GM12878 (cell line): ENCODE results near the gene NHS. TPM values are rescaled to one million over a fixed set of nuclear protein-coding genes. Genes with fewer than 3 reads are reported as not detected.

Source experiments
- ATAC-seq: fragments of 200-7000 bp; cut with Tn5 transposase; 3 replicates; pipeline ENCODE4 v1.9.1; 2020; ENCODE audit warnings: mild to moderate bottlenecking, moderate library complexity
- BruUV-seq: library from RNA; stranded (reverse); fragments of 400-500 nt; replicated peaks from 2 replicates; lab custom pipeline; 2021; lab: Mats Ljungman, UMichigan
- CTCF ChIA-PET: fragments of 300-600 bp; sonication (Branson Sonifier 250); formaldehyde crosslinking; extraction: SDS; loops from one replicate; lab custom pipeline; 2021; ENCODE audit warnings: inconsistent platforms; lab: Yijun Ruan, JAX
- POLR2A ChIA-PET: fragments of 350-600 bp; formaldehyde crosslinking; extraction: SDS; loops from one replicate; lab custom pipeline; 2021; ENCODE audit warnings: inconsistent platforms; lab: Charles Lee
- RAD21 ChIA-PET: fragments of 300-600 bp; sonication (Branson Sonifier 250); formaldehyde crosslinking; loops from one replicate; lab custom pipeline; 2023; ENCODE audit warnings: antibody characterized with exemption; ENCODE audit not compliant: unreplicated experiment; lab: Charles Lee
- SMC1A ChIA-PET: fragments of 300-600 bp; sonication (Branson Sonifier 250); formaldehyde crosslinking; loops from one replicate; lab custom pipeline; 2023; ENCODE audit not compliant: unreplicated experiment, uncharacterized antibody; lab: Charles Lee
- DNase-seq: peaks from one replicate; pipeline ENCODE4 v3.0.0-alpha.2; 2011; ENCODE audit warnings: low read depth, low spot score
- FAIRE-seq: peaks from 3 replicates; lab custom pipeline; 2011; peaks lifted over from hg19 to GRCh38; lab: Jason Lieb, UNC
- H2AFZ ChIP-seq: 2 replicates; pipeline ENCODE4 v1.6.0; 2011; ENCODE audit warnings: low read depth, low read length, control low read depth; ENCODE audit not compliant: control insufficient read depth
- H3K27ac ChIP-seq: 2 replicates; pipeline ENCODE4 v1.5.1; 2011; ENCODE audit warnings: control low read depth; ENCODE audit not compliant: control insufficient read depth, insufficient read depth
- H3K27me3 ChIP-seq, 2 experiments: replicated peaks in 1 of 2; 2 replicates each; pipeline versions ENCODE4 v1.6.0 to v1.6.1; 2011; ENCODE audit warnings: low read length in 1 of 2; ENCODE audit not compliant: control insufficient read depth in 2 of 2, insufficient read depth in 2 of 2
- H3K36me3 ChIP-seq, 2 experiments: 2 replicates each; pipeline ENCODE4 v1.5.1; 2011; ENCODE audit warnings: low read length in 1 of 2; ENCODE audit not compliant: control insufficient read depth in 2 of 2, insufficient read depth in 2 of 2
- H3K4me1 ChIP-seq: 2 replicates; pipeline ENCODE4 v1.6.1; 2011; ENCODE audit warnings: mild to moderate bottlenecking, low read length, moderate library complexity, mixed read lengths; ENCODE audit not compliant: control insufficient read depth, insufficient read depth
- H3K4me2 ChIP-seq: 2 replicates; pipeline ENCODE4 v1.6.0; 2011; ENCODE audit warnings: control low read depth; ENCODE audit not compliant: control insufficient read depth, insufficient read depth
- H3K4me3 ChIP-seq: fragments of 200-600 bp; sonication (generic); 2 replicates; pipeline ENCODE4 v1.5.1; 2016
- H3K79me2 ChIP-seq: 2 replicates; pipeline ENCODE4 v1.6.0; 2011; ENCODE audit warnings: low read length; ENCODE audit not compliant: control insufficient read depth, insufficient read depth
- H3K9ac ChIP-seq: 2 replicates; pipeline ENCODE4 v1.8.0; 2011; ENCODE audit warnings: low read length, control low read depth, mixed read lengths; ENCODE audit not compliant: control insufficient read depth, insufficient read depth
- H3K9me3 ChIP-seq: replicated peaks from 3 replicates; pipeline ENCODE4 v1.5.1; 2011; ENCODE audit warnings: mild to moderate bottlenecking, low read length; ENCODE audit not compliant: control insufficient read depth, insufficient read depth
- H4K20me1 ChIP-seq: 2 replicates; pipeline ENCODE4 v1.6.0; 2011; ENCODE audit not compliant: control insufficient read depth, insufficient read depth
- BHLHE40 ChIP-seq, 2 experiments: fragments of 450-650 bp in 1 of 2; IDR thresholded peaks; 2 replicates each; pipeline ENCODE4 v1.6.1; 2011 to 2017; ENCODE audit warnings: low read depth in 2 of 2, borderline replicate concordance in 1 of 2, improper control_type of control experiment in 1 of 2, low read length in 1 of 2, mild to moderate bottlenecking in 1 of 2
- EGR1 ChIP-seq, 2 experiments: IDR thresholded peaks; 1 replicate in 1 of 2; 2 replicates in 1 of 2; pipeline ENCODE4 v1.6.1; 2011 to 2012; ENCODE audit warnings: low read depth in 2 of 2, low read length in 2 of 2, borderline replicate concordance in 1 of 2, mild to moderate bottlenecking in 1 of 2, moderate library complexity in 1 of 2
- HDGF ChIP-seq: fragments of 450-650 bp; IDR thresholded peaks from 2 replicates; pipeline ENCODE4 v1.6.1; 2016; ENCODE audit warnings: antibody characterized with exemption
- MTA3 ChIP-seq: IDR thresholded peaks from 2 replicates; pipeline ENCODE4 v1.6.1; 2012; ENCODE audit warnings: low read length, inconsistent platforms, borderline replicate concordance
- WGBS: methylation state at CpG from one replicate; pipeline ENCODE4 v1.1.6; 2016; ENCODE audit warnings: low lambda C conversion rate; ENCODE audit not compliant: insufficient replicate concordance, insufficient coverage; ENCODE audit errors: missing lambda C conversion rate; 5-methylcytosine and 5-hydroxymethylcytosine counted together
- in situ Hi-C: fragments of 300-500 bp; cut with MboI; formaldehyde crosslinking; loops from 9 replicates; pipeline ENCODE4 v1.14.3; 2018; ENCODE audit warnings: mixed read lengths
- intact Hi-C: fragments of 100-400 bp; cut with micrococcal nuclease; formaldehyde crosslinking; loops from one replicate; pipeline ENCODE4 v1.14.2; 2022; ENCODE audit not compliant: unreplicated experiment
- polyA plus RNA-seq, 11 experiments: library from polyadenylated mRNA; depleted of rRNA in 4 of 11; unstranded in 6 of 11; stranded (reverse) in 5 of 11; fragments of >200 nt; fragmentation: Nextera tagmentation in 4 of 11; fragmentation: Illumina TruSeq in 1 of 11; extraction: Ambion mirVana in 4 of 11; extraction: Trizol in 1 of 11; gene quantifications; 1 replicate in 1 of 11; 2 replicates in 10 of 11; pipeline versions ENCODE4 v1.2.1 to v1.2.3, GENCODE V29; 2011 to 2016; ENCODE audit warnings: inconsistent platforms in 2 of 11, missing spikeins in 2 of 11, low read depth in 1 of 11
- total RNA-seq, 4 experiments: library from RNA; depleted of rRNA in 3 of 4; stranded (reverse); fragments of >200 nt in 3 of 4; fragmentation: Illumina TruSeq in 1 of 4; extraction: Trizol in 1 of 4; gene quantifications; 2 replicates each; pipeline versions ENCODE4 v1.2.1 to v1.2.3, GENCODE V29; 2013 to 2021
- TF ChIP-seq, protein P1 (sequence below): IDR thresholded peaks from 2 replicates; pipeline ENCODE4 v1.6.1; 2012; ENCODE audit warnings: low read length, inconsistent platforms

NHS gene
- total and polyA plus RNA-seq, 10 of the 15 experiments (the other 5 are each of a cell fraction or from before 2014, with no cell fraction given) = under 0.01 to 0.07 (median 0.03) TPM; not detected in 7

DNA sequence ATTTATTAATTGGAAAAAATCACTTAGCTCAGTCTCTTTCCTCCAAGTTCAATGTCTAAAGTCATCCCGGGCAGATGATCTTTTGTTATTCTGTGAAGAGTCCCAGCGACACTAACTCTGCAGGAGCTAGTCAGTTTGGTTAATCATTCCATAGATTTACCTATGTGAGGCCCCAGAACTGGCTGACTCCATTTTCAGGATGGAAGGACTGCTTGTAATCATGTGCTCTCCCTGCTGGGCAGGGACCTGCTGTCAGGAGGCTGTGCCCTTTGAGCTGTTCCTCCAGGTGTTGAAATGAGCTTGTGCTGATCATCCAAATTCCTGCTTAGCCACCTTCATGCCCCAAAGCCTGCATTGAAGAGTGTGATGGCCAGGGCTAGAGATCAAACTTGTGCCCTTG lies 169.8 kb downstream of the NHS start:
- Histone ChIP-seq H2AFZ (no peak overlapping the region), H3K9me3 (no peaks in the 10 kb centered on the region), H3K79me2 (no peaks in the 10 kb centered on the region), H3K27me3 (no peaks in the 10 kb centered on the region; a peak in 1 of 4 replicates), H4K20me1 (no peaks in the 10 kb centered on the region), H3K4me3 (no peak overlapping the region), H3K27ac (no peak overlapping the region), H3K4me1 (0 out of 2 replicates have a peak, but pooled peaks cover 5% of the 10 kb centered on the region), H3K4me2 (no peak overlapping the region), H3K36me3 (no peaks in the 10 kb centered on the region), H3K9ac (no peak overlapping the region)
- POLR2A ChIA-PET = no interaction called here
- in situ Hi-C loops (no loop called here), intact Hi-C loops (no loop called here)
- RAD21 ChIA-PET = no interaction called here
- SMC1A ChIA-PET = interaction anchor here (1.5 kb wide), 1 partner anchor 10 kb away, joined by 3 read pairs; no protein-coding TSS in a partner anchor
- BruUV-seq = no TSS peak
- 19% methylated on average over 2 of the region's 2 CpGs for WGBS
- no peak for FAIRE-seq
- no peak for DNase-seq
- TF ChIP-seq EGR1 (IDR thresholded peaks at IDR 0.05; ENCODE audit: borderline replicate concordance in 1 of 2, low read depth in 2 of 2, low read length in 2 of 2) (no peak), HDGF (no peak)
- TF ChIP-seq, protein P1, sequence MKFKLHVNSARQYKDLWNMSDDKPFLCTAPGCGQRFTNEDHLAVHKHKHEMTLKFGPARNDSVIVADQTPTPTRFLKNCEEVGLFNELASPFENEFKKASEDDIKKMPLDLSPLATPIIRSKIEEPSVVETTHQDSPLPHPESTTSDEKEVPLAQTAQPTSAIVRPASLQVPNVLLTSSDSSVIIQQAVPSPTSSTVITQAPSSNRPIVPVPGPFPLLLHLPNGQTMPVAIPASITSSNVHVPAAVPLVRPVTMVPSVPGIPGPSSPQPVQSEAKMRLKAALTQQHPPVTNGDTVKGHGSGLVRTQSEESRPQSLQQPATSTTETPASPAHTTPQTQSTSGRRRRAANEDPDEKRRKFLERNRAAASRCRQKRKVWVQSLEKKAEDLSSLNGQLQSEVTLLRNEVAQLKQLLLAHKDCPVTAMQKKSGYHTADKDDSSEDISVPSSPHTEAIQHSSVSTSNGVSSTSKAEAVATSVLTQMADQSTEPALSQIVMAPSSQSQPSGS = no peak
- ATAC-seq = no peak
- CTCF ChIA-PET = interaction anchor here (0.9 to 1.5 kb wide), 2 partner anchors 9 to 16 kb away, joined by 4 to 6 read pairs; no protein-coding TSS in a partner anchor

DNA sequence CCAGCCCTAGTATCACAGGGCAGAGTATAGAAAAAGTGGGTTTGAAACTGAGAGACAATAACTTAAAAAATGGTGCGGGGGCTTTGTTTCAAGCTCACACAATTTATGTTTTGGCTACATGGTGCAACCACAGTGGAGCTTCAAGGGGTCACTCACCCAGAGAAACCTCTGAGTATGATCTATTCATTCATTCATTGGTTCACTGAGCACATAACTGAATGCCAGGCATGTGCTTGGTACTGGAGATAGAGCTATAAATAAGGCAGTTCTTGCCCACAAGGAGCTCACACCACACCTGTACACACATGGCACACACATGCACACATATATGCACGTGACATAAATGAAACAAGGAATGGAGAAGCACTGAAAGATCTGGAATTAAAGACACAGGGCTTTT lies 171.4 kb downstream of the NHS start:
- Histone ChIP-seq H4K20me1 (no peaks in the 10 kb centered on the region), H2AFZ (no peak overlapping the region), H3K4me1 (0 out of 2 replicates have a peak, but pooled peaks cover 5% of the 10 kb centered on the region), H3K9ac (no peak overlapping the region), H3K27me3 (no peaks in the 10 kb centered on the region; a peak in 1 of 4 replicates), H3K4me2 (no peak overlapping the region), H3K79me2 (no peaks in the 10 kb centered on the region), H3K4me3 (no peak overlapping the region), H3K36me3 (no peaks in the 10 kb centered on the region), H3K9me3 (no peaks in the 10 kb centered on the region), H3K27ac (no peak overlapping the region)
- in situ Hi-C loops (no loop called here), intact Hi-C loops (no loop called here)
- 30% methylated on average over 2 of the region's 2 CpGs for WGBS
- DNase-seq (no peak), FAIRE-seq (no peak), ATAC-seq (peak; percentile 29)
- ChIA-PET RAD21 (no interaction called here), CTCF (no interaction called here), POLR2A (interaction anchor here (0.6 kb wide), 1 partner anchor 26 kb away, joined by 3 read pairs; no protein-coding TSS in a partner anchor), SMC1A (no interaction called here)
- no TSS peak for BruUV-seq
- TF ChIP-seq BHLHE40 (IDR thresholded peaks at IDR 0.05; ENCODE audit: borderline replicate concordance in 1 of 2, low read depth in 2 of 2, low read length in 1 of 2) (peak in 1 of 2 experiments; percentile 23; a peak in 1 of 4 replicates), MTA3 (no peak)
